ENCODE results near the gene ATG12.

GRCh38 chr5:115850744-115851416 is 9.5 kb upstream of the ATG12 start:
- no peak for TF ChIP-seq CTCF (IDR thresholded peaks at IDR 0.05)
- no peak for TF ChIP-seq REST (IDR thresholded peaks at IDR 0.05; ENCODE audit: insufficient read depth in 1 of 2, low read depth in 2 of 2, low read length in 1 of 2)

Data from Panc1 (cell line).